OCI-LY7 (cell line): ENCODE results near the gene MFSD6L. TPM values are rescaled to one million over a fixed set of nuclear protein-coding genes. Genes with fewer than 3 reads are reported as not detected.
"Not testable (repeated sequence)": the region's sequence is repeated elsewhere in the genome, so short reads cannot be mapped to it uniquely, and the experiment has no call there.

ENCODE experiments used
- BruUV-seq: library from RNA; stranded (reverse); fragments of 400-500 nt; replicated peaks from 2 replicates; lab custom pipeline; 2021; lab: Mats Ljungman, UMichigan
- CTCF ChIA-PET: fragments of 300-600 bp; sonication (Branson Sonifier 250); formaldehyde crosslinking; loops from one replicate; lab custom pipeline; 2022; ENCODE audit warnings: antibody characterized with exemption; ENCODE audit not compliant: unreplicated experiment; lab: Charles Lee
- POLR2A ChIA-PET: fragments of 300-600 bp; sonication (Branson Sonifier 250); formaldehyde crosslinking; loops from one replicate; lab custom pipeline; 2022; ENCODE audit warnings: antibody characterized with exemption; lab: Charles Lee
- DNase-seq: peaks from one replicate; pipeline ENCODE4 v3.0.0-alpha.2; 2015; ENCODE audit warnings: low spot score
- H2AFZ ChIP-seq: fragments of 200-600 bp; sonication (generic), shearing (Covaris generic); 2 replicates; pipeline ENCODE4 v1.6.1; 2014; ENCODE audit warnings: mild to moderate bottlenecking, antibody characterized with exemption, low read length, moderate library complexity
- H3K27ac ChIP-seq: fragments of 200-600 bp; sonication (generic); 2 replicates; pipeline ENCODE4 v1.5.1; 2014; ENCODE audit warnings: mixed run types, low read depth, mild to moderate bottlenecking, moderate library complexity, low read length, inconsistent platforms; ENCODE audit not compliant: poor library complexity, severe bottlenecking
- H3K36me3 ChIP-seq: fragments of 200-600 bp; sonication (generic); 2 replicates; pipeline ENCODE4 v1.6.1; 2014; ENCODE audit warnings: mild to moderate bottlenecking, antibody characterized with exemption, low read length, moderate library complexity, mixed read lengths; ENCODE audit not compliant: insufficient read depth
- H3K4me1 ChIP-seq: fragments of 200-600 bp; sonication (generic); 2 replicates; pipeline ENCODE4 v1.5.1; 2014; ENCODE audit warnings: mild to moderate bottlenecking, low read length; ENCODE audit not compliant: insufficient read depth, poor library complexity, severe bottlenecking
- H3K4me2 ChIP-seq: fragments of 200-600 bp; sonication (generic); 2 replicates; pipeline ENCODE4 v1.6.1; 2014; ENCODE audit warnings: mild to moderate bottlenecking, low read length
- H3K4me3 ChIP-seq: fragments of 200-600 bp; sonication (generic); 2 replicates; pipeline ENCODE4 v1.5.1; 2014; ENCODE audit warnings: mild to moderate bottlenecking, low read depth, low read length; ENCODE audit not compliant: poor library complexity, severe bottlenecking
- H3K79me2 ChIP-seq: fragments of 200-600 bp; sonication (generic); 2 replicates; pipeline ENCODE4 v1.6.1; 2016; ENCODE audit warnings: low read depth, mild to moderate bottlenecking, low read length, moderate library complexity, mixed read lengths; ENCODE audit not compliant: insufficient read depth
- H3K9me2 ChIP-seq: fragments of 200-600 bp; sonication (generic); 2 replicates; pipeline ENCODE4 v1.6.1; 2016; ENCODE audit warnings: mild to moderate bottlenecking, low read length, mixed read lengths; ENCODE audit not compliant: insufficient read depth
- H3K9me3 ChIP-seq: fragments of 200-600 bp; sonication (generic); 2 replicates; pipeline ENCODE4 v1.6.1; 2014; ENCODE audit warnings: mild to moderate bottlenecking, mixed run types, low read length, mixed read lengths
- H4K20me1 ChIP-seq: fragments of 200-600 bp; sonication (generic); 2 replicates; pipeline ENCODE4 v1.6.1; 2014; ENCODE audit warnings: mild to moderate bottlenecking, antibody characterized with exemption, low read length, moderate library complexity, mixed read lengths; ENCODE audit not compliant: insufficient read depth
- CTCF ChIP-seq: fragments of 200-600 bp; sonication (generic); conservative IDR thresholded peaks from 2 replicates; pipeline ENCODE4 v1.5.1; 2014; ENCODE audit warnings: mild to moderate bottlenecking, antibody characterized with exemption, low read length, moderate library complexity, mixed read lengths
- EZH2phosphoT487 ChIP-seq: fragments of 200-600 bp; sonication (generic); IDR thresholded peaks from 2 replicates; pipeline ENCODE4 v1.6.1; 2018; ENCODE audit warnings: low read depth, borderline replicate concordance, mild to moderate bottlenecking, mixed run types, antibody characterized with exemption, low read length, moderate library complexity, mixed read lengths
- intact Hi-C: fragments of 100-400 bp; cut with micrococcal nuclease; formaldehyde crosslinking; loops from one replicate; pipeline ENCODE4 v1.10.0; 2022; ENCODE audit not compliant: unreplicated experiment
- total RNA-seq, 2 experiments: library from RNA; depleted of rRNA in 1 of 2; stranded (reverse); fragments of >200 nt in 1 of 2; shearing (Covaris generic) in 1 of 2; gene quantifications; 2 replicates each; pipeline ENCODE4 v1.2.3, GENCODE V29; 2014 to 2022

The MFSD6L gene
- total RNA-seq, 2 experiments from 2014 or later = not detected

- Histone ChIP-seq H3K79me2 (no peaks in the 10 kb centered on the region), H3K9me2 (no peaks in the 10 kb centered on the region), H3K36me3 (no peaks in the 10 kb centered on the region), H2AFZ (peak overlapping the region; percentile 69), H3K9me3 (0 out of 2 replicates have a peak, but pooled peaks cover 5% of the 10 kb centered on the region), H4K20me1 (no peaks in the 10 kb centered on the region), H3K27ac (peak overlapping the region; percentile 23), H3K4me3 (no peak overlapping the region), H3K4me1 (peaks cover 15% of the 10 kb centered on the region), H3K4me2 (0 out of 2 replicates have a peak overlapping the region, but pooled peaks have one; percentile 14)
- ChIA-PET POLR2A (no interaction called here), CTCF (no interaction called here)
- no peak for TF ChIP-seq EZH2phosphoT487
- TF ChIP-seq CTCF = no peak
- no TSS peak for BruUV-seq
- intact Hi-C loops = no loop called here
- DNase-seq = no peak
Measured at GRCh38 chr17:8806253-8806925, 7.2 kb upstream of the MFSD6L start.

GRCh38 chr17:8805396-8805795, 6.2 kb upstream of the MFSD6L start:
- BruUV-seq, H2AFZ ChIP-seq, H4K20me1 ChIP-seq, H3K27ac ChIP-seq, POLR2A ChIA-PET, H3K9me3 ChIP-seq, H3K9me2 ChIP-seq, H3K79me2 ChIP-seq, H3K36me3 ChIP-seq, CTCF ChIA-PET, intact Hi-C loops, H3K4me2 ChIP-seq, H3K4me3 ChIP-seq, DNase-seq: not testable (repeated sequence)
- peaks cover 15% of the 10 kb centered on the region for H3K4me1 ChIP-seq

- BruUV-seq = no TSS peak
- POLR2A ChIA-PET = interaction anchor here (0.6 kb wide), 1 partner anchor 40 kb away, joined by 3 read pairs; no protein-coding TSS in a partner anchor
- Histone ChIP-seq H3K4me3 (no peak overlapping the region), H3K36me3 (no peaks in the 10 kb centered on the region), H3K9me2 (no peaks in the 10 kb centered on the region), H3K4me2 (no peak overlapping the region), H3K9me3 (0 out of 2 replicates have a peak, but pooled peaks cover 5% of the 10 kb centered on the region), H3K79me2 (no peaks in the 10 kb centered on the region), H3K27ac (no peak overlapping the region), H4K20me1 (no peaks in the 10 kb centered on the region), H3K4me1 (peaks cover 15% of the 10 kb centered on the region), H2AFZ (no peak overlapping the region)
- CTCF ChIA-PET = no interaction called here
- intact Hi-C loops = loop anchor here (1.0 kb wide), 1 partner anchor 92 kb away; no protein-coding TSS in a partner anchor
- TF ChIP-seq CTCF = peak; percentile 37; the same call in 1 of the 2 replicates
- TF ChIP-seq EZH2phosphoT487 = no peak
- DNase-seq = peak; percentile 37
Measured at GRCh38 chr17:8803531-8804420, 4.6 kb upstream of the MFSD6L start.
